NCI-H510A (cell line): Measurements from ENCODE around the gene NDUFB2.
"Not testable (repeated sequence)": the region's sequence is repeated elsewhere in the genome, so short reads cannot be mapped to it uniquely, and the experiment has no call there.

ENCODE experiments used
- DNase-seq: peaks from one replicate; lab custom pipeline; 2025; lab: John Stamatoyannopoulos, UW

The NDUFB2 gene

DNA sequence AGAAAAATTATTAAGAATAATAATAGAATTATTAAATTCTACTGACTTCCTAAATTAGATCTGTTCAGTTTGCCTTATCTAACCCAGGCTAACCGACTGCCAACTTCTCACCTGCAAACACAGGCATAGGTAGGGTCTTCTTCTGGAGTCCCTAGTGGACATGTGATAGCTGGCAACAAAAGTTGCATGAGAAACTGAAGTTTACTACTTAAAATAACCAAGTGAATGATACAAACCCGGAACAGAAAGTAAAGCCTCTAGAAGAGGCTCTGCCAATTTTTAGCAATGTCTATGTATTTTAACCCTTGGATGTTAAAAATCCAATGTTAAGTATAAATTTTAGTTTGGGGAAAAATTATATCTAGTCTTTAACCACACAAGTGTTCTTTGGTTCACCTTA lies 37.6 kb downstream of the NDUFB2 start:
- no peak for DNase-seq

DNA sequence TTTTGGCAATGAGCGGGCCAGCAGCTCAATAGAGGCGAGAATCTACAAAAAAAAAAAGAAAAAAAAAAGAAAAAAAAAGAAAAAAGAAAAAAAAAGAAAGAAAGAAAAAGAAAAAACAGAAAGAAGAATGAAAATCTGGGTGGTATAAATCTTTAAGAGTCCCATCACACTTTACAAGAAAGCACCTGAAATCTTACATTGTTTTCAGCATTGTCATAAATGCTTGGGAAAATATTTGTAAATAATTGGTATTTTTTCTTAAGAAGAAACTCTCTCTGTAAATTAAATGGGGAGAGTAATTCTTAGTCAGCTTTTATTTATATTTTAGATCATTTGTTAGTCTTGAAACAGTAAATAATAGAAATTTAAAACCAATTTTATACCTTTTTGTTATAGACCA lies 38.2 kb downstream of the NDUFB2 start:
- no peak for DNase-seq

DNA sequence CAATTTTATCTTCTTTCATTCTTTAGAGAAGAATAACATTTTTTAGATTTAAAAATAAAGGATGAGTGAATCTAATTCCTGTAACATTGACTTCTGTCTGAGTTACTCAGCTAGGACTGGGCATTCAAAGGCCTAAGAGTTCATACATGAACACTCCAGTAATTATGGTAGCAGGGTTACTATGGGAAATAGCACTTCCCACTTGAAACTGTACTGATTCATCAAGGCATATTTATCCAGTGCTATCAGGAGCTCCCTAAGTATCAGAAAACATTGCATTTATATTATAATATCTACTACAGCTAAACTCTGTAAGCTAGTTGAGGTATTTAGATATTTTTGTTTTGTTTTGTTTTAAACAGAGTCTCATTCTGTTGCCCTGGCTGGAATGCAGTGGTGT lies 41.8 kb downstream of the NDUFB2 start:
- DNase-seq = no peak

DNA sequence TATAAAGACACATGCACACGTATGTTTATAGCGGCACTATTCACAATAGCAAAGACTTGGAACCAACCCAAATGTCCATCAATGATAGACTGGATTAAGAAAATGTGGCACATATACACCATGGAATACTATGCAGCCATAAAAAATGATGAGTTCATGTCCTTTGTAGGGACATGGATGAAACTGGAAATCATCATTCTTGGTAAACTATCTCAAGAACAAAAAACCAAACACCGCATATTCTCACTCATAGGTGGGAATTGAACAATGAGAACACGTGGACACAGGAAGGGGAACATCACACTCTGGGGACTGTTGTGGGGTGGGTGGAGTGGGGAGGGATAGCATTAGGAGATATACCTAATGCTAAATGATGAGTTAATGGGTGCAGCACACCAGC lies 46.7 kb downstream of the NDUFB2 start:
- not testable (repeated sequence) for DNase-seq

DNA sequence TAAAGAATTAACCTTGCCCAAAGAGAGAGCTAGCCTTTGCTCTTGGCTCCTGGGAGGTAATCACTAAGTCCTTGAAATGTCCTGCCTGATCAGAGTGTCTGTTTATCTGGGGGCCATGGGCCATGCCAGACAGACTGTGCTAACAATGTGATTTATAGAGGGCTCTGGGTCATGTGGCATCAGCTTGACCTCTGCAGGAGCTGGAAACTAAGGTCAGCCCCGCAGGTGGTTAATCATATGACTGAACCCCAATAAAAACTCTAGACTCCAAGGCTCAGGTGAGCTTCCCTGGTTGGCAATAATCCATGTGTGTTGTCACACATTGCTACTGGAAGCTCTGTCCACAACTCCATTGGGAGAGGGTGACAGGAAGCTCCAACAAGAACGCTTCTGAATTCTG lies 47.5 kb downstream of the NDUFB2 start:
- DNase-seq = no peak

DNA sequence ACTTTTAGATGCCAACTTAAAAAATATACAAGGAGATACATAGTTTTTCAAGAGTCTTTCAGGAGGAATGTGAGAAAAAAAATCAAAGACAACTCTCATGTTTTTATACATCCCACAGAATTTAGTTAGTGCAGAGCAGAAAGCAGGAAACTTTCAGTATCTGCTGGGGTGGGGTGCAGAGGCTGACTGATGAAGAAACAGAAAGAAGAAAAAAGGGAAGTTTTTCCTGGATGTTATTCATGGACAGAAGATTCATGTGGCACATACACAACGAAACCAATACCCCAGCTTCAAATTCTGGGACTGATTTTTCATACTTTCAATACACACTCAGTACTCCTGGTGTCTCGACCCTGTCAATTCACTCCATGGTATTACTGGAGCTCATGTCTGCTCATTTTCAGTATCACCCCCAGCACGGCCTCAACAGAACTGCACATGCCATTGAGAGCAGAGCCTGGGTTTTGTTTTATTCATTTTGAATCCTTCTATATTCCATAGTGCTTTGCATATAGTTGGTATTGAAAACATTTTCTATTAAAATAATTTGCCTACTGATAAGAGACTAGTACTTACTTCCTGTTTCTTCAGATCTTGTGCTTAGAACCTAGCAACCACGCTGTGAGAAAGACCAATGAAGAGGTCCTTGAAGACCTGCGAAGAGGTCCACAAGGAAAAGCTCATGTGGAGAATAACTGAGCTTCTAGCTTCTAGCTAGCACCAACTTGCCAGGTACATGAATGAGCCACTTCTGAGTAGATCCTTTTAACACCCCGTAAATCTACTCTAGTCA lies 49.0 kb downstream of the NDUFB2 start:
- DNase-seq = no peak

DNA sequence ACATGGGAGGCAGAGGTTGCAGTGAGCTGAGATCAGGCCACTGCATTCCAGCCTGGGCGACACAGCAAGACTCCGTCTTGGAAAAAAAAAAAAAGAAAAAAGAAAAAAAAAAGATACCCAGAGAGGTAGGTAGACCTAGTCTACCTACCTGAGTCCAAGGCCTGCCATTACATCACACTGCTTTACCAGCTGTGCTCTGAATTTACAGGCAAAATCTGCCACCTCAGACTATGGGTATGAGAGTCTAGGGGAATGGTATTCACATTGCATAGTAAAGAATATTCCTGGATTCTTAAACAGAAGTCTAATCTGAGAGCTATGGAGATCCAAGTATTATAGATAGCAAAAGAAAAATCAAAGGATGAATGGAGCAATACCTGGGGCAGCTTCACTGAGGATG lies 50.2 kb downstream of the NDUFB2 start:
- DNase-seq = no peak

DNA sequence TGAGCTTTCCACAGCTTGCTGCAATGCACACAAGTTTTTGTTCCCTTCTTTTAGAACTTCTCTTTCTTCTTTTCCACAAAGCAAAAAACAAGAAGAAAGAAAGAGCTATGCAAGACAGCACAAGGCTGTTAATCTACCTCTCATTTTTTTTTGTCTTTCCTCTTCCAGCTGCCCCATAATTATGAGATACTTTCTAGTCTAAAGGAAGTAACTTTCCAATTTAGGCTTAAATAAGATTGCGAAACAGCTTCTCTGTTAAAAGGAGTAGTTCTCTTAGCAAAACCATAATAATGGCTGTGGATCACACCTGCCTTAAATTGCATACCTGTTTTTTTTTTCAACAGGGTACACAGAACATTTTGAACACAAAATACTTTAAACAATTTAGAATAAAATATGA lies 56.0 kb downstream of the NDUFB2 start:
- DNase-seq = no peak

DNA sequence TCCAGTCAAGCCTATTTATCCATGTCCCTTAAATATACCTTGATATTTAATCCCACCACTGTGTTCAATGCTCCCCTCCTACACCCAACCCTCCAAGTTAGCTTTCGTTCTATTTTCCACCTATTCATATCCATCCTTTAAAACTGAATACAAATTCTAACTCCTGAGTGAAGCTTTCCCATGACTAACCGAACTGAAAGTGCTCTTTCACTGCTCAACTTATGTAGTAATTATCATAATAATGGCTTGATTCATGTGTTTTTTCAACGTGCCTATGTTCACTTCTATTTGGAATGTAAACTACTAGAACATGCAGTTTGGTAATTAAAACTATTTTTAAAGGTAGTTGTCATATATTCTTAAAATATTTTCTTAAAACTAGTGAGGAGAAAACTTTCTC lies 58.0 kb downstream of the NDUFB2 start:
- DNase-seq = no peak
